GM18499 (cell line): Measurements from ENCODE around the gene OR2C3.
"Not testable (repeated sequence)": the region's sequence is repeated elsewhere in the genome, so short reads cannot be mapped to it uniquely, and the experiment has no call there.

ENCODE experiments used
- ATAC-seq: cut with Tn5 transposase; IDR thresholded peaks from one replicate; pipeline ENCODE4 v1.9.1; 2021; ENCODE audit warnings: moderate number of reproducible peaks; ENCODE audit not compliant: insufficient read depth, unreplicated experiment

Gene OR2C3

DNA sequence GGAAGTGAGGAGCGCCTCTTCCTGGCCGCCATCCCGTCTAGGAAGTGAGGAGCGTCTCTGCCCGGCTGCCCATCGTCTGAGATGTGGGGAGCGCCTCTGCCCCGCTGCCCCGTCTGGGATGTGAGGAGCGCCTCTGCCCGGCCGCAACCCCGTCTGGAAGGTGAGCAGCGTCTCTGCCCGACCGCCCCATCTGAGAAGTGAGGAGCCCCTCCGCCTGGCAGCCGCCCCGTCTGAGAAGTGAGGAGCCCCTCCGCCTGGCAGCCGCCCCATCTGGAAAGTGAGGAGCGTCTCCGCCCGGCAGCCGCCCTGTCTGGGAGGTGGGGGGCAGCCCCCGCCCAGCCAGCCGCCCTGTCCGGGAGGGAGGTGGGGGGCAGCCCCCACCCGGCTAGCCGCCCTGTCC lies 14.4 kb downstream of the OR2C3 start:
- ATAC-seq: not testable (repeated sequence)

DNA sequence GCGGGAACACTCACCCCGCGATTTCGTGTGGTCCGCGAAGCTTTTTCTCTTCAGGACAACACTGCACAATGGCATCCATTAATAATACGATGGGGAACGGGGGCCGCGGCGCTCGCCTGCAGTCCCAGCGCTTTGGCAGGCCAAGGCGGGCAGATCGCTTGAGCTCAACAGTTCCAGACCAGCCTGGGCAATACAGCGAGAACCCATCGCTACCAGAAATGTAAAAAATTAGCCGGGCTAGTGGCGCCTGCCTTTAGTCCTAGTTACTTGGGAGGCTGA lies 17.7 kb downstream of the OR2C3 start:
- no peak for ATAC-seq

DNA sequence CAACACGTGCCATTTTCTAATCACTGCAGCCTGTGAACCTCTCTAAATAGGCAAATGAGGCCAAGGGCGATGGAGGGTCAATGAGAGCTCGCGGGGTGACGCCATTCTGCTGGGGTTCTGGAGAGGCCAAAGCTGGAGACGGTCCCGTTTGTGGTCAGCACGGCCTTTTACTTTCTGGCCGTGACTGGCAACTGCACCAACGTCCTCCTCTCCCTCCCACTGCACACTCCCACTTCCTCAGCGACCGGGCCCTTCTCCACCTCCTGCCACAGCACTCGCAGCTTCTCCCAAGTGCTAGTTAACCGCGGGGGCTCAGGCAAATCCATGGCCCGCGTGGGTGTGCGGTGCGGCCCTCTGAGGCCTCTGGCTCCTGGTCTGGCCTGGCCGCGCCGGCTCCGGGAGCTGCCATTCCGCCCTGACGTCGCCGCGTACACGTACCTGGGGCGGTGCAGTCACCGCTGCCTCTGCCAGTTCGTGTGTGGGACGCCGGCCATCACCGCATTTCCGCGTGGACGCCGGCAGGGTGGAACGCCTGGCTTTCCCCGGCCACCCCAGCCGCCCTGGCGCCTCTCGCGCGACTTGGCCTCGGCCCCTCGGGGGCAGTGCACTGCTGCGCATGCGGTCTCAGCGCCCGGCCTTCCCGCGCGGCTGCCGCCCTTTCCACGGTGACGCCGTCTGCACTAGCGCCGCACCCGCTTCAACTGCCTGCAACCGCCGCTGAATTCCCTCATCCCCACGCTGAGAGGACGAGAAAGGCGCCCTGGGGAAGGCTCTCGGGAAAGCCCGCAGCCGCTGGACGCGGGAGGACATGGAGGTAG lies 18.2 kb downstream of the OR2C3 start:
- ATAC-seq: no peak

DNA sequence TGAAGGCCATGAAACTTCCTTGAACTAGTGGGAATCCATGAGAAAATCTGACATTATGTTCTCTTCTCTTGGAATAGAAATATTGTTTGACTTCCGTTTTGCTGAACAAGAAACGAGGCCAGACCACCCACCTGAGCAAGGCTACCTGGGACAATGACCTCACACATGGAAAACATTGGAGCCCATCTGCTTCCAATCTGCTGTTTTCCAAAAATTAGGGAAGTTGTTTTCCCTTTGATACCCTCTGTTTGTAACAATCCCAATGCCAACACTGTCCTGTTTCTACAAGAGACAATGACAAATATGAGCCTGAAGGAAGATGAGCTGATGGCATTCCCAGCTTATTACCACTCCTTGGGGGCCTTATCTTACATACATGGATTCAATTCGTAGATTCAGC lies 29.4 kb downstream of the OR2C3 start:
- ATAC-seq: no peak

DNA sequence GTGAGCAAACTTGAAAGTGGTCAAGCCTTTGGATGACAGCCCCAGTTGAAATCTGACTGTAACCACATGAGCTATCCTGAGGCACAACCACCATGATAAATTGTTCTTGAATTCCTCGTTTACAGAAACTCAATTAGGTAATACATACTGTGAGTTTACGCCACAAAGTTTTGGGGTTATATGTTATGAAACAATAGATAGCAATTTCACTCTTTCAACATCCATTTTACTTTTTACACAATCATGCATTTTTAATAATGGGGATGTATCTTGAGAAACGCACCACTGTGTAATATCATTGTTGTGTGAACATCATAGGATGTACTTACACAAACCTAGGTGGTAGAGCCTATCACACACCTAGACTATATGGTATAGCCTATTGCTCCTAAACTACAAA lies 35.4 kb downstream of the OR2C3 start:
- ATAC-seq: no peak

DNA sequence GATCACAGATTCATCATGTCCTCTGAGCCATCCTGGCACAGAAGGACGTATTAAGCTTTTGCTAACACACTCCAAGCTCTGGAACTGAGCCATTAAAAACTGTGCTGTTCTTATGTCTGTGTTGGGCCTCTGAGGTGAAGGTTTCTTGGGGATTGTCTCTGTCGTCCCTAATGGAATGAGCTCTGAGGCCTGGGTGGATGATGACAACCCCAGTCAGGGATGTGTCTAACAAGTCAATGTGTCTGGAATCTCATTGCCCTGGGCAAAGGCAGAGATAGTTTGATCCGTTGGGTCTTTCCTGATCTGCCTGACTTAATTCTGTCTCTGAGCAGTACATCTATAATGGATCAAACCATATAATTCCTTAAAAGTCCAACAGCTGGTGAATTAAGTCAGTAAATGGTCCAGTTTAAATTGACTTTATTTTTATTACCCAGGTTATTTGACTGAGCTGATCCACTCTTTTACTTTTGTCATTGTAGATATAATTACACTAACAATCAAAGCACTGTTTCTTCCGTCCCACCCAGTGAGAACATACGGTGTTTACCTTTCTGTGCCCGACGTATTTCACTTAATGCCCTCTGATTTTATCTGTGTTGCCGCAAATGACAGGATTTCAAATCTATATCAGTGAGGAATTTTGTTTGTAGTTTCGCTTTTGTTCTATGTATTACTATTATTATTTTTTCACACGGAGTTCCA lies 39.5 kb downstream of the OR2C3 start:
- ATAC-seq: no peak

DNA sequence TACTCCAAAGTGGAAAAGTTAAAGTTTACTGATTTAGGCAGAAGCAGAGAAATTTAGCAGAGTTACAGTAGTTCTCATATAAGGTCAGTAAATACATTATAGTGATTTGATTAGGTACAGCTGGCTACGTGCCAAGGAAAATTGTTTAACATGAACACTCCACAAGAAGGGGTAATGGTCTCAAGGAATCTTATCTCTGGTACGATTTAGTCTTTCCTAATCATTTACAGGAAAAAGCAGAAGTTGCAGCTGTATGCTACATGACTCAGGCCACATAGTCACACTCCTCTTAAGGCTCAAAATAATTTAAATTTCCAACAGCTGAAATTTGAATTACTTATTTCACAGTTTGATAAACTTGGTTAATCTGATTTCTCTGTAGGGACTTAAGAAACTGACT lies 41.5 kb downstream of the OR2C3 start:
- no peak for ATAC-seq

DNA sequence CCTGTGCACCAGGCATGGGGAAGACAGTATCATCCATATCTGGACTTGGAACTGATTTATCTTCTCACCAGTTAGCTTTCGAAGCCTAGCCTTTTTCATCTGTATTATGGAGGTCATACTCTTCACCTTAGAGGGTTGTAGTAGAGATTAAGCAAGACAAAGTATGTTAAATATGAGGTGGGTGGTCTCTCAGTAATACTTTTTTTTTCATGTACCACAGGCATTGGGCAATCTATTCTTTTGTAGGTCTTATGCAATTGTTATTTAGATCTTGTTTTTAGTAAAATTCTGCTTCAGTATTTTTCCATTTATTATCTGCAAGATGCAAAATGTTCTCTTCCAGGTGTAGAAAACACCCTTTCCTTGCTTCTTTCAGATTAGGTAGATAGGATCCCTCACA lies 43.1 kb downstream of the OR2C3 start:
- no peak for ATAC-seq

DNA sequence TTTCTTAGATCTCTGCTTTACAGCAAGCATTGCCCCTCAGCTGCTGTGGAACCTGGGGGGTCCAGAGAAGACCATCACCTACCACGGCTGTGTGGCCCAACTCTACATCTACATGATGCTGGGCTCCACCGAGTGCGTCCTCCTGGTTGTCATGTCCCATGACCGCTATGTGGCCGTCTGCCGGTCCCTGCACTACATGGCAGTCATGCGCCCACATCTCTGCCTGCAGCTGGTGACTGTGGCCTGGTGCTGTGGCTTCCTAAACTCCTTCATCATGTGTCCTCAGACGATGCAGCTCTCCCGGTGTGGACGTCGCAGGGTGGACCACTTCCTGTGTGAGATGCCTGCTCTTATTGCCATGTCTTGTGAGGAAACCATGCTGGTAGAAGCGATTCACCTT lies 44.9 kb downstream of the OR2C3 start:
- ATAC-seq: no peak

DNA sequence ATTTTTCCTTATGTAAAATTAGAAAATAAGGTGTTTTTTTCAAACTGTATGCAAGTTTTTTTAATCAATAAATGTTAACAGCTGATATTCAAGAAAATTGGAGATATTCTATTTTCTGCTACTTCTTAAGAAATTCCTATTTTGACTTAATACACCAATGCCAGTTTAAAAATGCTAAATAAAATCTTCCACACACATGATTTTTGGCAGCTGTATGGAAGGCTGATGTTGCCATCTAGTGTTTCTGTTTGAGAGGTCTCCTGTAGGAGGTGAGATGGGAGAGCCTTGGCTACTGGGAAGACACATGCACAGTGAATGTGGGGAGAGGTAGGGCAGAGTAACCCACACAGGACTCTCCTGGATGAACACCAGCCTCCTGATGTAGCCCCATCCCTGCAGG lies 49.2 kb downstream of the OR2C3 start:
- peak; percentile 56 for ATAC-seq

DNA sequence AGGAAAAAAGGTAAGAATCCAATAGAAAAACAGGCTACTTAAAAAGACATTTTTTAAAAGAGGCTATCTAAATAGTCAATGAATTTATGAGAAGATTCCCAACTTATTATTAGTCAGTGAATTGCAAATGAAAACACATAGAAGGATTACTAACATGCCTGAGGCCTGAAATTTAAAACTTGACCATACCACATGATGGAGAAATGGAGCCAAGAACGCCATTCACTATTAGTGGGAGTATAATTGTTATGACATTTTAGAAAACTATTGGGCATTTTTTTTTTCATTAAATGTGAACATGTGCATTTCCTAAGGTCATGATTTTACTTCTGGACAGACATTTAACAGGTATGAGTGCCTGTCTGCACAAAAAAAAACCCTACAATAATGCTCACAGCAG lies 53.5 kb downstream of the OR2C3 start:
- no peak for ATAC-seq

DNA sequence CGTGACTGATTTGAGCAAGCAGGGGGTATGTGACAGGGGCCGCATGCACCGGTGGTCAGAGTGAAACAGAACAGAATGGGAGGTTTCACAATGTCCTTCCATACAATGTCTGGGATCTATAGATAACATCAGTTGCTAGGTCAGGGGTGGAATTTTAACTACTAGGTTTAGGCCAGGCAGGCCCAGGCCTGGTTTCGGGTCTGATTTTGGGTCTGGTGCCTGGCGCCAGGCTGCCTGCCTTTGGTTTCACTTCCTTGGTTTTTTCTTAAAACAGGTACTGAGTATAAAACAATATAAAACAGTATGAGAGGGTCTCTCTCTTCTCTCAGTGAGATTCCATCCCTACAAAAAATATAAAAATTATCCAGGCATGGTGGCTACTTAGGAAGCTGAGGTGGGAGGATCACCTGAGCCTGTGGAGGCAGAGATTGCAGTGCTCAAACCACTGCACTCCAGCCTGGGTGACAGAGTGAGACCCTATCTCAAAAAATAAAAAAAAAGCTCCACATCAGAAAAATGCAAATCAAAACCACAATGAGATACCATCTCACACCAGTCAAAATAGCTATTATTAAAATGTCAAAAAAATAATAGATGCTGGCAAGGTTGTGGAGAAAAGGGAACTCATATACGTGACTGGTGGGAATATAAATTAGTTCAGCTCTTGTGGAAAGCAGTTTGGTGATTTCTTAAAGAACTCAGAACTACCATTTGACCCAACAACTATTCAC lies 59.7 kb downstream of the OR2C3 start:
- not testable (repeated sequence) for ATAC-seq

DNA sequence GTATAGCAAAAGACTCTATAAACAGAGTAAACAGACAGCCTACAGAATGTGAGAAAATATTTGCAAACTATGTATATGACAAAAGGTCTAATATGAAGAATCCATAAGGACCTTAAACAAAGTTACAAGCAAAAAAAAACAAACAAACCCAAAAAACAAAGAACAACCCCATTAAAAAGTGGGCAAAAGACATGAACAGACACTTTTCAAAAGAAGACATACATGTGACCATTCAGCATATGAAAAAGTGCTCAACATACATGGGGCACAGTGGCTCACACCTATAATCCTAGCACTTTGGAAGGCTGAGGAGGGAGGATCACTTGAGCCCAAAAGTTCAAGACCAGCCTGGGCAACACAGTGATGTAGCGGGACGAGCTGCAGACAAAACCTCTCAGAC lies 60.4 kb downstream of the OR2C3 start:
- no peak for ATAC-seq
